GM18868 (cell line): Measurements from ENCODE around the gene EFCAB8.

ENCODE experiments used
- ATAC-seq: cut with Tn5 transposase; IDR thresholded peaks from one replicate; pipeline ENCODE4 v1.9.1; 2021; ENCODE audit warnings: mild to moderate bottlenecking, moderate library complexity; ENCODE audit not compliant: unreplicated experiment

EFCAB8 gene, protein sequence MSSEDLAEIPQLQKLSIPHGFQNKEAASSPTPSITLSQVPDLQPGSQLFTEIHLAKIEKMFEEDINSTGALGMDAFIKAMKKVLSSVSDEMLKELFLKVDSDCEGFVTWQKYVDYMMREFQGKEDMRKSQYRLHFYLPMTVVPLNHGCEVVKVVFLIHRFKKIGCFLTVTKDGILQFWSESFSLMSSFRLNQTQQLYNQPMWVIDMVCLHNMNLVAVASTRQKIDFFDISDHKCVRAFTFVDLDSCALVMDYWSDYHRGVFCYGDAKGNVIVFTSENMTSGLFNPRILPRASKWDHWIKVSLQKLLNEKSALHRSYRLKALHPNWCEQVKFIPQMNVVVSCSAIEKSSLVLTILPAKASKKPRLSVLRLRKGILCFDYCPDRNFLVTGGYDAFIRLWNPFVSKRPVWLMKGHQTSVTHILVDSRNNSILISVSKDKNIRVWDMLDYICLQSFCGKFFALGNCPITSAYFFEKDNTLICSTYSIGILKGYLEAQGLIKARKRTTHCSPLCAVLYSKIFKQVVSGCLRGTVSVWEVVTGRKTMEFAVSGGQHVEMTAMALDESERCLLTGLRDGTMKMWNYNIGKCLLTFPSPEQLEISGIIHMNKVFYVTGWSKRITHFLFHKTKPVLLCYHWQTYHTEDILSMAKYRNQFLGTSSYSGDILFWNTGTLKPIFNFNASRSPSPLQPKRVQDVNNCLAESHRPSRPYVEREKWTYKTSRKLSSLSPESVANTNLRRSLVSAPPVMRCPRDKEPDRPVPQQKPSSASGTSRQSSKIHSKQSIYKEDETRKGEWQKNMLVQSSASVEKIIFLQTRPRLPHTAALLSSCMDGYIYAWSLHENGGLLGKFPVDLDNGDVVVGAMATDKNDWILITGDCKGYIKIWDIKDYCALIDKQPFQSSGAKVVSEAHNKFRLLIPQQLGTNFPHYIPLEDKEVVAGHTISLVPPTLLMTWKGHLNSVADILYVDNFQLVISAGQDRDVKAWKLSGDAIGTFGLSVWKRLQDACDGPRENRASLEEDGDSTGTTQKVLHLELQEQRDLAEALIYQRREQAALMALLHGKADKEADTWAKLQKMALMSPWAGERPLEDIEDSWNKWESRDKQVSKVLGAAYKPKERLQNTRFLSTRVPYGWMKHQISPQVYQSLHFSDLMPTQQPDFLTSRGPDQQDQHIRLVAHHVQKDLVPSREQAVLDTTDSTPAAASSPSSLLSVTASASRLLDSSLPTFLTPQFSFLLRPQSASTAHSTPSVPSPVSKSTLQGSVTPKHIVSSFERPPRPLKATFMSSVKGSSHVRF

DNA sequence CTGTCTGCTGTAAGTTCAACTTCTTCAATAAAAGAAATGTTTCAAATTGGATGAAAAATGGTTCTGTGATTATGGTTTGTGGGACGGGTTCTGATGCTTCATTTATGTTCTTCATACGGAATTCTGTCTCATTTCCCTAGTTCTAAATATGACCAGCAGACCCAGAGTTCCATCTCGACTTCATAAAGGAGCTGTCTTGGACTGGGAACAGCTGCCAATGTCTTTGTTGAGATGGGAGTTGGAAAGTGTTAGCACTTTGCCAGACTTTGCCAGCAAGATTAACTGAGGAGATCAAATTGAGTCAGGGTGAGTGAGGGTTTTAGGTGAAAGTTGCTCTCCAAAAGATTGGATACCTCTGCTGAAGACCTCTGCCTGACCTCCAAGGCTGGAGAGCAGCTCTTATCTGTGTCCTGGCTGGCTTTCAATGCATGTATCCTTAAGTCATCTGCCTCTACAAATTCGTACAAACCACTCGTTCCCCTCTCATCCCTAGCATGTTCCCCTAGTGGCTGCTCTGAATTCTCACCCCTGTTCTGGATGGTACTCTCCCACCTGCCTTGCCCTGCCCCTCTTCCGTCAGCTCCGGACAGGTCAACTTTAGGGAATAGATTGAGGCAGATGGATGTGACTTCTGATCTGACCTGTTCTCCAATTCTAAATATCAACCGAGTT lies at the start of gene EFCAB8:
Gene EFCAB8, plus strand, starts transcription at position 223 of the 672 bp plus-strand sequence. CDS start 4,870 bp downstream, outside the sequence.
- ATAC-seq, result no peak

GRCh38 chr20:32809907-32810306 lies 48.8 kb upstream of the EFCAB8 start:
- ATAC-seq, result no peak

DNA sequence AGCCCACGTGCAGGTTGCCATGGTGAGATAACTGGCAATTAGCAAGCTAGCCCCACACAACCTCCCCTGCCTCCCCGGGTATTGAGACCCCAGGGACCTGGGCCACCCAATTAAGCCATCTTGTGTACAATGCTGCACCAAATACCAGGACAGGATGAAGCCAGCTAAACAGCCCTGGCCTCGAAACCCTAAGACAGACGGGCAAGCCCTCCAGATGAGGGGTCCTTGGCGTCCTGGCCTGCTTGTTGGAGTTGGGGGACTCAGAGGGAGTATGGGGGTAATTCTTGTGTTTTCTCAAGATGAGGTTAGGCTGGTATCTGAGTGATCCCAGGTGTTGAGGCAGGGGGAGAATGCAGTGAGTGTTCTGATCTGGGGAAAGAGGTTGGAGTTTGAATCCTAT lies 47.8 kb upstream of the EFCAB8 start:
- ATAC-seq, result no peak

GRCh38 chr20:32811886-32812285 lies 46.8 kb upstream of the EFCAB8 start:
- ATAC-seq, result no peak

GRCh38 chr20:32819992-32820697 lies 38.6 kb upstream of the EFCAB8 start:
- peak; percentile 52 for ATAC-seq

DNA sequence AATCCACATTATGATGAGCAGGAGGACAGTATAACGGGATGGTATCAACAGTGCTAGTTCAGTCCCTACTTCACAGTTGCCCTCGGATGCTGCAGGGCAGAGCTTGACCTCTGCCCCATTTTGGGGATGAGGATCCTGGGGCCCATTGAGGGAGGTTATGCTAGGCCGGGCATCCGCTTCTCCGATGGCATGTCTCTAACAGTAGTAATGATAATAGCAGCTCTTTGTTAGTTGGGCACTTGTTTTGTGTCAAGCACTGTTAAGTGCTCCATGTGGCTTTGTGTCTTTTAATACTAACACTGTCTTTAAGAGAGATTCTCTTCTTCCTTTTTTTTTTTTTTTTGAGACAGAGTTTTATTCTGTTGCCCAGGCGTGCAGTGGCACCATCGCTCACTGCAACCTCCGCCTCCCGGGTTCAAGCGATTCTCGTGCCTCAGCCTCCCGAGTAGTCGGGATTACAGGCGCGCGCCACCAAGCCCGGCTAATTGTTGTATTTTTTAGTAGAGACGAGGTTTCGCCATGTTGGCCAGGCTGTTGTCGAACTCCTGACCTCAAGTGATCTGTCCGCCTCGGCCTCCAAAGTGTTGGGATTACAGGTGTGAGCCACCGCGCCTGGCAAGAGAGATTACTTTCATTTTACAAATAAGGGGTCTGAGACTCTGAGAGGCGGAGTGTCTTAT lies 37.9 kb upstream of the EFCAB8 start:
- ATAC-seq, result no peak

- ATAC-seq, result no peak
These were observed 36.5 kb upstream of the EFCAB8 start for GRCh38 chr20:32822225-32822624.

GRCh38 chr20:32823078-32823477 lies 35.6 kb upstream of the EFCAB8 start:
- no peak for ATAC-seq

GRCh38 chr20:32823737-32824588 lies 34.8 kb upstream of the EFCAB8 start:
- ATAC-seq, result no peak

DNA sequence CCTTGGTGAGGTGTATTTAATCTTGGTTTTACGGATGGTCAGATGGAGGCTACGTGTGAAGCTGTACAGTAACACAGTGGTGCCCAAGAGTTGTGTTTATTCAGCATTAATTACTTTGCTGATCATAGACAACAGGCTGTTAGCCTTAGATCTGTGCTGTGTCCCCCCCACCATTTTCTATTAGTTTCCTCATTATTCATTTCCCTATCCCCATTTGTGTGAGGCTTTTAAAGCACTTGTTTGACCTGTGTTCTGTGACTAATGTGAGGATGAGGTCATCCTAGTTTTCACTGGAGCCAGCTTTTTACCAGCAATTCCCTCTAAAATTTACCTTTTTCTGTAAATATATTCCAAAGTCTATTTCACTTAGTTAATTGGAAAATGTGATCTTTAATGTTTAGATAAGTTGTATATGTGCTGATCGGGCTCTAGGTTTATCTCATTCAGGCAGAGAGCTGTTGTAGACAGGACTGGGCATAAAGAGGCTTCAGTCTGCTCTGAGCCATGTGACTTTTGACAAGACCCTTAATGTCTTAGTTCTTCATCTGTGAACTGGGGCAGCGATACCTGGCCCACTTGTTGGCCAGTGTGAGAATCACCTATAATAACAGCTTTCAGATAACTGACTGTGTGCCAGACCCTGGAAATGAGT lies 30.6 kb upstream of the EFCAB8 start:
- ATAC-seq, result no peak

GRCh38 chr20:32829311-32830005 lies 29.3 kb upstream of the EFCAB8 start:
- no peak for ATAC-seq

DNA sequence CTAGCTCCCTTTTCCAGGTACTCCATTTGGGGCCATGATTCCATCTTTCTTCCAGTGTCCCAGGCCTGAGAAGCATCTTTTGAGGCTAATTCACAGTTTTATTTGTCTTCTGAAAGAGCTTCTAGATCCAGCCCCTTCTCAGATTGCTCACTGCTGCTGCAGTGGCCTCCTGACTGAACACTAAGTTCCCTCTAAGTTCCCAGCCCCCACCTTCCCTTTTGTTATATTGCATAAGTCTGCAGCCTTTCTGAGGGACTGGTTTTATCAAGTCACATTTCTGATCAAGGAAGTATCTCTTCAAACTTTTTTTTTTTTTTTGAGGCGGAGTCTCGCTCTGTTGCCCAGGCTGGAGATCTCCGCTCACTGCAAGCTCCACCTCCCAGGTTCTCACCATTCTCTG lies 28.3 kb upstream of the EFCAB8 start:
- no peak for ATAC-seq

DNA sequence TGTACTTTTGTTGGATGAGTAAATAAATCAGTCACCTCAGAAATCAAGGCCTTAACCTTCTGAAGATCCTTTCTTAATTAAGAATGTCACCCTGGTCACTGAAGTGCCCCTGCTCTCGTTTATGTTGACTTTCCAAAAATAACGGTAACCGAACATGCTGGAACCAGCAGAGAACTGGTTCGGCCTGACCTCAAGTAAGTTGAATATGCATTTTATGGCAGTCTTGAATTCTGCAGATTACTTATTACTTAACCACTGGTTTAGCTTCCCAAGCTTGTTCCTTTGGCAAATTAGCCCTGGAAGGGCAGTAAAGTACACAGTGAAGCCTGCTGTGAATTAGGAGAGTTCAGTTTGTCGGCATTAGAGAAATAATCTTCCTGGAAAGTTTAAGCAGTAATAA lies 26.7 kb upstream of the EFCAB8 start:
- ATAC-seq, result no peak

DNA sequence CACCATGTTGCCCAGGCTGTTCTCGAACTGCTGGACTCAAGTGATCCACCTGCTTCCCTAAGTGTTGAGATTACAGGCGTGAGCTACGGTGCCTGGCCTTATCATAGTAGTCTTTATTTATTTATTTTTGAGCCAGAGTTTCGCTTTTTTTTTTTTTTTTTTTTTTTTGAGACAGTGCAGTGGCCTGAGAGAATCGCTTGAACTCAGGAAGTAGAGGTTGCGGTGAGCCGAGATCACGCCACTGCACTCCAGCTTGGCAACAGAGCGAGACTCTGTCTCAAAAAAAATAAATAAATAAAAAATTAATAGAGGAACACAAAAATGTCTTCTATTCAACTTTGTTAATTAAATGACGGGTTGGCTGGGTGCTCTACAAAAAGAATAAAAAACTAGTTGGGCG lies 26.1 kb upstream of the EFCAB8 start:
- ATAC-seq, result no peak

- ATAC-seq, result no peak
These were observed 23.8 kb upstream of the EFCAB8 start for GRCh38 chr20:32834972-32835371.

DNA sequence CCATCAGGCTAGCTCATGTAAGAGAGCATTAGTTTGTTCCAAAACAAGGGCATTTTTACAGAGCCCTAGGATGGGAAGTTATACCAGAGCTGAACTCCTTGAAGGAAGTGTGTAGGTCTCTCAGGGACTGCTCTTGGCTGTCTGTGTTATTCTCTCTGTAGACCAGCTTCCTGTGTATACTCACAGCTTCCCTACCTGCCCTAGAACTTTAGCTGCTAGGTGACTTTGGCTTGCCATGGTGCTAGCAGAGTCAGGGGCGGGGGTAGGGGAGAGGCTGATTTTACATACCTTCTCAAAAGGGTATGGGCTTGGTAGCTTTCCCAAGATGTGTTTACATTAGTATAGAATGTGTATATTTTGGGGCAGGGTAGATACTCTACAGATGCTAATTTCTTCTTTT lies 21.6 kb upstream of the EFCAB8 start:
- ATAC-seq, result no peak

DNA sequence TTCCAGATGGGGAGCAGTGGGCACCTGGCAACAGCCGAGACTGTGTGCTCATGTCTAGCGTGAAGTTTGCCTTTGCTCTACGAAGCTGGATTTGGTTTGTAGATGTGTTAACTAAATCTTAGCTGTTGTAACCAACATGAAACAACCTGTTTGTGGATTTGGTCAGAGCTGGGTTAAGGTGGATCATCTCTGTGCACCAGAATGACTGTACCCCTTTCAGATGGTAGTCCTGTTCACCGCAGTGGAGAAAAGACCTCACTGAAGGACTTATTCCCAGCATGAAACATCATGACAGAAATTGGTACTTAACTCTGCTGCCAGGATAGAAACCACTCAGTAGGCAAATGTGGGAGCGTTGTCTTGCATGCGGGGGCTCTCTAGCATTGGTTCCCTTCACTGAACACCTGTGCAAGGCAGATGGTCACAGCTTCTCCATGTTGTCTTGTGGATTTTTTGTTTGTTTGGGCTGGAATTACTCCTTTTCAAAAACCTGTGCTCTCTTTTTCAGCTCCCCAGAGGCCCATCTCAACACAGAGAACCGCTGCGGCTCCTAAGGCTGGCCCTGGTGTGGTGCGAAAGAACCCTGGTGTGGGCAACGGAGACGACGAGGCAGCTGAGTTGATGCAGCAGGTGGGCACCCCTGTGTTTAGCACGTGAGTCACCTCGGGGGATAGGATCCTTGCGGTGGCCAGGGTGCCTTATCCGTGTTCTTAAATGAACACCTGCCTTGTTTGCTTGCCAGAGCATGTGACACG lies 19.3 kb upstream of the EFCAB8 start:
- ATAC-seq, result no peak
